Adrenal gland (tissue), 12 donors: ENCODE data around the gene PICK1. TPM values are rescaled to one million over a fixed set of nuclear protein-coding genes. Genes with fewer than 3 reads are reported as not detected.

ENCODE experiments used
- polyA plus RNA-seq, 3 donors: library from polyadenylated mRNA; stranded (reverse); fragments of 200-250 nt in 2 of 3; fragments of 350-450 nt in 1 of 3; fragmentation: Illumina TruSeq in 1 of 3; extraction: RNeasy Lipid Tissue Mini Kit (QIAGEN cat#74804) in 1 of 3; gene quantifications; one replicate each; pipeline ENCODE4 v1.2.3, GENCODE V29; 2013 to 2014
- total RNA-seq, 9 donors: library from RNA; depleted of rRNA in 4 of 9; stranded (reverse); fragments of >200 nt in 4 of 9; fragments of 120-200 nt in 1 of 9; fragmentation: NEBNext Ultra II Directional in 1 of 9; extraction: Animal tissue kit (Norgen Biotek cat#: 25700) in 1 of 9; gene quantifications; one replicate each; pipeline versions ENCODE4 v1.1.0 to v1.2.4, GENCODE V29; 2013 to 2023
- donor health status: healthy with polysubstance abuse.
- donor health status: Bipolar disorder and iron deficiency.
- donor health status: DM: yes; HTN: yes; CAD: no.
- donor health status: DM: no; HTN: no; CAD: no.
- donor health status: DM: no; HTN: no; CAD: no.
- donor health status: DM: yes; HTN: yes; CAD: no.

PICK1 gene
- total and polyA plus RNA-seq, 12 donors: 28.7 to 93.6 (median 39.0) TPM

Other genes with a start within 250 kb of the PICK1 start
- 10 to 100 TPM; 20.5 to 87.9 (median 33.1) TPM for gene GCAT, start 249.5 kb upstream of the PICK1 start, total RNA-seq
- 10 to 100 TPM; 18.2 to 37.2 (median 37.1) TPM for gene GCAT, start 249.5 kb upstream of the PICK1 start, polyA plus RNA-seq
- gene GALR3, start 234.0 kb upstream of the PICK1 start, total RNA-seq: under 1 TPM in 2 of 9 donors, not detected in 7; 0.19 to 0.33 TPM
- not detected for gene GALR3, start 234.0 kb upstream of the PICK1 start, polyA plus RNA-seq
- gene ANKRD54, start 213.1 kb upstream of the PICK1 start, total RNA-seq: 100 to 1,000 TPM in 1 of 9 donors, 10 to 100 TPM in 8; 24.0 to 114 (median 36.1) TPM
- 10 to 100 TPM; 32.9 to 44.1 (median 40.6) TPM for gene ANKRD54, start 213.1 kb upstream of the PICK1 start, polyA plus RNA-seq
- gene EIF3L, start 208.0 kb upstream of the PICK1 start, total RNA-seq: 100 to 1,000 TPM; 188 to 642 (median 414) TPM
- gene EIF3L, start 208.0 kb upstream of the PICK1 start, polyA plus RNA-seq: 100 to 1,000 TPM; 210 to 425 (median 291) TPM
- gene MICALL1, start 151.1 kb upstream of the PICK1 start, total RNA-seq: 10 to 100 TPM in 8 of 9 donors, 1 to 10 TPM in 1; 6.3 to 25.2 (median 17.3) TPM
- gene MICALL1, start 151.1 kb upstream of the PICK1 start, polyA plus RNA-seq: 10 to 100 TPM in 1 of 3 donors, 1 to 10 TPM in 2; 5.7 to 14.0 (median 6.6) TPM
- gene C22orf23, start 103.8 kb upstream of the PICK1 start, total RNA-seq: 1 to 10 TPM in 2 of 9 donors, under 1 TPM in 5, not detected in 2; 0.33 to 1.2 (median 0.77) TPM
- gene C22orf23, start 103.8 kb upstream of the PICK1 start, polyA plus RNA-seq: under 1 TPM; 0.40 to 0.68 (median 0.47) TPM
- gene POLR2F, start 103.7 kb upstream of the PICK1 start, total RNA-seq: 100 to 1,000 TPM in 1 of 9 donors, 10 to 100 TPM in 8; 39.7 to 111 (median 86.7) TPM
- 100 to 1,000 TPM in 2 of 3 donors, 10 to 100 TPM in 1; 74.2 to 205 (median 123) TPM for gene POLR2F, start 103.7 kb upstream of the PICK1 start, polyA plus RNA-seq
- 1 to 10 TPM in 3 of 9 donors, under 1 TPM in 5, not detected in 1; 0.16 to 4.0 (median 0.60) TPM for gene SOX10, start 72.8 kb upstream of the PICK1 start, total RNA-seq
- gene SOX10, start 72.8 kb upstream of the PICK1 start, polyA plus RNA-seq: 1 to 10 TPM in 2 of 3 donors, under 1 TPM in 1; 0.73 to 5.4 (median 3.8) TPM
- under 1 TPM in 6 of 9 donors, not detected in 3; 0.36 to 0.61 (median 0.53) TPM for gene SLC16A8, start 26.8 kb downstream of the PICK1 start, total RNA-seq
- gene SLC16A8, start 26.8 kb downstream of the PICK1 start, polyA plus RNA-seq: 1 to 10 TPM in 1 of 3 donors, under 1 TPM in 1, not detected in 1; 0.30 to 1.3 TPM
- gene BAIAP2L2, start 53.3 kb downstream of the PICK1 start, total RNA-seq: 1 to 10 TPM in 1 of 9 donors, under 1 TPM in 7, not detected in 1; 0.17 to 2.1 (median 0.55) TPM
- 1 to 10 TPM in 2 of 3 donors, under 1 TPM in 1; 0.09 to 6.0 (median 4.6) TPM for gene BAIAP2L2, start 53.3 kb downstream of the PICK1 start, polyA plus RNA-seq
- 100 to 1,000 TPM in 1 of 9 donors, 10 to 100 TPM in 8; 11.1 to 176 (median 71.4) TPM for gene PLA2G6, start 124.4 kb downstream of the PICK1 start, total RNA-seq
- 100 to 1,000 TPM in 2 of 3 donors, 1 to 10 TPM in 1; 6.9 to 324 (median 159) TPM for gene PLA2G6, start 124.4 kb downstream of the PICK1 start, polyA plus RNA-seq
- 10 to 100 TPM in 7 of 9 donors, 1 to 10 TPM in 2; 1.9 to 21.8 (median 14.3) TPM for gene MAFF, start 144.6 kb downstream of the PICK1 start, total RNA-seq
- gene MAFF, start 144.6 kb downstream of the PICK1 start, polyA plus RNA-seq: 10 to 100 TPM in 2 of 3 donors, 1 to 10 TPM in 1; 5.2 to 23.4 (median 11.4) TPM
- 100 to 1,000 TPM in 1 of 9 donors, 10 to 100 TPM in 7, 1 to 10 TPM in 1; 7.1 to 107 (median 48.2) TPM for gene TMEM184B, start 215.6 kb downstream of the PICK1 start, total RNA-seq
- 10 to 100 TPM; 17.4 to 27.1 (median 23.1) TPM for gene TMEM184B, start 215.6 kb downstream of the PICK1 start, polyA plus RNA-seq